Esophagus squamous epithelium (tissue), 4 donors: ENCODE measurements around the gene AKR1C2.
"Not testable (repeated sequence)": the region's sequence is repeated elsewhere in the genome, so short reads cannot be mapped to it uniquely, and the experiment has no call there.

Experiments used
- CTCF ChIP-seq, 6 experiments: fragments of 450-650 bp in 4 of 6; fragments of 200-600 bp in 2 of 6; sonication (generic) in 2 of 6; IDR thresholded peaks; one replicate each; pipeline ENCODE4 v1.5.1; 2016 to 2019; ENCODE audit warnings: antibody characterized with exemption in 6 of 6, mild to moderate bottlenecking in 4 of 6, moderate library complexity in 4 of 6
- POLR2A ChIP-seq, 4 donors: fragments of 450-650 bp; IDR thresholded peaks; one replicate each; pipeline ENCODE4 v1.6.1; 2017; ENCODE audit warnings: antibody characterized with exemption in 4 of 4, mild to moderate bottlenecking in 4 of 4, moderate library complexity in 3 of 4

GRCh38 chr10:5008857-5009548, 5.3 kb upstream of the AKR1C2 start:
- TF ChIP-seq CTCF, POLR2A (IDR thresholded peaks at IDR 0.05): not testable (repeated sequence)
